ENCODE data around the gene KRT12.

GRCh38 chr17:40900809-40901356 is 33.9 kb upstream of the KRT12 start:
- TF ChIP-seq, protein P1, sequence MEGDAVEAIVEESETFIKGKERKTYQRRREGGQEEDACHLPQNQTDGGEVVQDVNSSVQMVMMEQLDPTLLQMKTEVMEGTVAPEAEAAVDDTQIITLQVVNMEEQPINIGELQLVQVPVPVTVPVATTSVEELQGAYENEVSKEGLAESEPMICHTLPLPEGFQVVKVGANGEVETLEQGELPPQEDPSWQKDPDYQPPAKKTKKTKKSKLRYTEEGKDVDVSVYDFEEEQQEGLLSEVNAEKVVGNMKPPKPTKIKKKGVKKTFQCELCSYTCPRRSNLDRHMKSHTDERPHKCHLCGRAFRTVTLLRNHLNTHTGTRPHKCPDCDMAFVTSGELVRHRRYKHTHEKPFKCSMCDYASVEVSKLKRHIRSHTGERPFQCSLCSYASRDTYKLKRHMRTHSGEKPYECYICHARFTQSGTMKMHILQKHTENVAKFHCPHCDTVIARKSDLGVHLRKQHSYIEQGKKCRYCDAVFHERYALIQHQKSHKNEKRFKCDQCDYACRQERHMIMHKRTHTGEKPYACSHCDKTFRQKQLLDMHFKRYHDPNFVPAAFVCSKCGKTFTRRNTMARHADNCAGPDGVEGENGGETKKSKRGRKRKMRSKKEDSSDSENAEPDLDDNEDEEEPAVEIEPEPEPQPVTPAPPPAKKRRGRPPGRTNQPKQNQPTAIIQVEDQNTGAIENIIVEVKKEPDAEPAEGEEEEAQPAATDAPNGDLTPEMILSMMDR (conservative IDR thresholded peaks at IDR 0.05; ENCODE audit: low read depth, low read length), result no peak
- TF ChIP-seq EZH2 (IDR thresholded peaks at IDR 0.05; ENCODE audit: borderline replicate concordance, low read depth, low read length, poor library complexity, severe bottlenecking), result no peak
